Fibroblast of skin of right quadriceps (primary cell): ENCODE measurements around the gene KSR1.
"Not testable (repeated sequence)": the region's sequence is repeated elsewhere in the genome, so short reads cannot be mapped to it uniquely, and the experiment has no call there.

Experiments
- DNase-seq: peaks from one replicate; pipeline ENCODE4 v3.0.0-alpha.2; 2013

The KSR1 gene

GRCh38 chr17:27455914-27456680, at the start of gene KSR1:
Gene KSR1 (plus strand): TSS chr17:27456448. CDS start chr17:27456644, 196 bp downstream.
- DNase-seq: peak; percentile 64

DNA sequence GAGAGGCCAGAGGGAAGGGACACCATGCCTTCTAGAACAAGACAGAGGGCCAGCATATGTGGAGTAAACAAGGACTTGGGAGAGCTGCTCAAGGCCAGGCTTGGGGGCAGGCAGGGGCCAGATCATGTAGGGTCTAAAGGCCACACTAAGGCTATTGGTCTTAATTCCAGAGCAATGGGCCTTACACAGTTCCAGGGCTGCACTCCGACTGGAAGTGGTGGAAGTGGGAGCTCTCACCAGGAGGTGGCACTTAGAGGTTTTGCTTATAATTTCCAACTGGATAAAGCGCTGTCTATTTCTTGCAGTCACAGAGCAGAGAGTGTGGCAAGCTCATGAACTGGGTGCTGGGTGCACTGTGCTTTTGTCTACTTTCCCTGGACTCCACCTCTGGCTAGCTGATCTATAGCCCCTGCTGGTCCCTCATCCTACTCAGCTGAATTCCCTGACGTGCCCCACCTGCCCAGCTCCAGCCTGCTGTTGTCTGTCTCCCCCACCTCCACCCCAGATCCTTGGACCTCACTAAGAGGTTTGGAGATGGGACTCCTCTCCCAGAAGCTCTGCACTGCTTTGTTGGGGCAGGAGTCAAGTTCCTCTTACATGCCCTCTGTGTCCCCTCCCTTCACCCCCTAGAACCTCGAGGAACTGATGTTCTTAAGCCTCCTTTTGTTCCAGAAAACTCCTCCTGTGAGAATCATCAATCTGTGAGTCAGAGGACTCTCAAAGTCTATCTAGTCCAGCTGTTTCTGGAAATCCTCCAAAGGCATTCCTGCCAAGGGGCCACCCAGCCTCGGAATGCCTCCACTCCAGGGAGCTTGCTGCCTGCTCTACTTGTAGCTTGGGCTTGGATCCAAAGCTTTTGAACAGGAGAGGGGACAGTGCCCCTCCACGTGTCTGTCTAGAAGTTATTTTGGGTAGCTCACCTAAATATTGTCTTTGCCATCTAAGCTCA, 48.1 kb upstream of the KSR1 start:
- DNase-seq: peak; percentile 74

- peak; percentile 15 for DNase-seq
These were observed 47.4 kb upstream of the KSR1 start for GRCh38 chr17:27408891-27409290.

GRCh38 chr17:27412158-27412557, 44.1 kb upstream of the KSR1 start:
- DNase-seq: not testable (repeated sequence)

DNA sequence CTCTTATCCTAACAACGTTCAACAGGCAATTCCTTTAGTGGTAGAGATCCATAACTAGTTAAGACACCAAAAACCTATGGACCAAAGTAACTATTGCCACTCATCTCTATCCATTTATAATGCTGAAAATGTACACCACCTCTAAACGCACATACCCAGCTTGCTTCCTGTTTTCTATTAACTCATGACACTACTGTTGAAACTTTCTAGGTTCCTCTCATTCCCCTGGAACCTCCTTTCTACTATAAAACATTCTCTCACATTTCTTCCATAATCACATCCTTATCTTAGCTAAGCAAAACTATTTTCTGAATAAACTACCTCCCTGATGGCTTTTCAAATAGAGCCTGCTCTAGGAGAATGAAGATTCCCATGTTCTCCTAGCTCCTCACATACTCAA, 42.9 kb upstream of the KSR1 start:
- no peak for DNase-seq

- DNase-seq: no peak
These were observed 42.5 kb upstream of the KSR1 start for GRCh38 chr17:27413792-27414191.

- DNase-seq: no peak
These were observed 42.0 kb upstream of the KSR1 start for GRCh38 chr17:27414271-27414670.

- no peak for DNase-seq
These were observed 41.6 kb upstream of the KSR1 start for GRCh38 chr17:27414694-27415093.

GRCh38 chr17:27415120-27415795, 41.0 kb upstream of the KSR1 start:
- no peak for DNase-seq

DNA sequence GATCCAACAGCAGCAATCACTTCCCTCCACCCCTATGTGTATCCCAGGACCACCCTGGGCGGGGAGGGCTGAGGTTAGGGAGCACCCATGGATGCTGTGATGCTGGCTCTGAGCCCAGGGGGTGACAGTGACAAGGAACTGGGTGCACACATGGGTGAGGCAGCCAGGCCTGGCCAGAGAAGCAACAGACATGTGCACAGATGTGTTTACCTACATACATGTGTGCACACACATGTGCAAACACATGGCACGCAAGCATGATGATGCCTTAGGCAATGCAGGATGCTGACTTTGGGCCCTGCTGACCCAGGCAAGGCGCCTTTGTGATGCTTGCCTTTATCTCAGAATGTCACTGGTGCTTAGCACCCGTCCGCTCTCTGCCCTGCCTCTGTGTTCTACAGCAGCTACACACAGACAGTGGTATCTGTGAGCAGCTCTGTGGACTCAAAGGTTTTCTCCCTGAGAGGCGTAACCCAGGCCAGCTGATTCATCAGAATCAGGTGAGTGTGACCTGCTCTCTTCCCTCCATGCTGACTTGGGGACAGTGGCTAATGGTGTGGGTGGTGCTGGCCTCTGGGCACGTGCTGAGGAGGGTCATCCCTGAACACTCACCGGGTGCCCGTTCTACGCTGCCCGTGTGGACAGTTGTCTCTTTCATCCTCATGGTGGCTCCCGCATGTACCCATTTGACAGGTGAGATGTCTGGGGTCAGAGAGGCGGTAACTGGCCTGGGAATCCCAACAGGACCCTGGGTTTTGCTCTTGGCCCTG, 38.5 kb upstream of the KSR1 start:
- no peak for DNase-seq

- no peak for DNase-seq
These were observed 38.0 kb upstream of the KSR1 start for GRCh38 chr17:27418366-27418615.

DNA sequence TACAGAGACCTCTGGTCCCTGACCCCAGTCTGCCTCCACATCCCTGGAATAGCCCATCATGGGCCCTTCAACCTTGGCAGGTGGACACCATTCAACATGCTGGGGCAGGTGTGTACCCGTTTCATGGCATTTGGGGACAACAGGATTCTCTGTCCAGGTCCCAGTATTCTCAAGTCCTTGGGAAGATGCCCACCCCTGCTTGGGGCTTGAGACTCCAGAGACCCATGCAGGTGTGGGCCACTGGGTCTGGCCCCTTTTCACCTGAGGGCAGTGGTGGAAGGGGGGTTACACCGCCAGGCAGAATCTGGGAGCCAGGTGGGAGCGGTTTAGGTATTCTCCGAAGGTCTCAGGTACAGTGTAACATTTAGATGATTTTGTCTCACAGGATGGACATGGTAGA, 37.1 kb upstream of the KSR1 start:
- DNase-seq: no peak

- DNase-seq: no peak
These were observed 35.9 kb upstream of the KSR1 start for GRCh38 chr17:27420211-27420950.

DNA sequence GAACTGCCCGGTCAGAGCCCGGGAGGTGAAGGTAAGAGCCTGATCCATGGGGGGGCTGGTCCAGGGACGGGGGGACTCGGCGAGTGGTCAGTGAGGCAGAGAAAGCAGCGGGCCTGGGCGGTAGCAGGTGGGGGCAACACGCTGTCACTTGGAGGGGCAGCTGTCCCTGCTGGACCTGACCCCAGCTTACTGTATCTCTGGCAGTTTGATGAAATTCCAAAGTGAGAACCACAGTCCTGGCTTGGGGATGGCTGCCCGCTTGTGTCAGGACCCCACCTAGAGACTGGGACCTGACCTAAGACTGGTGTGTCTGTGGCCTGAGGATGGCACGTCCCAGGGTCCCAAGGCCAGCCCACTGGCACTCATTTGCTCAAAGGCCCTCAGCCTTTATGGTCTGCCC, 35.1 kb upstream of the KSR1 start:
- no peak for DNase-seq

DNA sequence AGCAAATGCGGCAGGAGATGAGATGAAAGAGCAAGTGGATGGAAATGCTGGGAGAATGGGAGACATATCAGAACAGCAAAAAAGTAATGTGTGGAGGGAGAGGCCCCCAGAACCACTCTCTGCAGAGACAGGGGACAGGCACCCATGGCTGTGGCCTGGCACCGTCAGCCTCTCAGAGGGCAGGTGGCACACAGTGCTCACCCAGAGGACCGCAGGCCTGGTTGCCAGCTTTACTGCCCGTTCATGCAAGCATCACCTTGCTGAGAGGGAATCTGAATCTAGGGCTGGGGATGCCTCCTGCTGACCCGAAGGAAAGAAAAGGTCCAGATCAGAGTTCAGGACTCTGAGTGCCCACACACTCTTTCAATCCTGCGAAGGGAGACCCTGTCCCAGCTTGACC, 34.6 kb upstream of the KSR1 start:
- DNase-seq: not testable (repeated sequence)

DNA sequence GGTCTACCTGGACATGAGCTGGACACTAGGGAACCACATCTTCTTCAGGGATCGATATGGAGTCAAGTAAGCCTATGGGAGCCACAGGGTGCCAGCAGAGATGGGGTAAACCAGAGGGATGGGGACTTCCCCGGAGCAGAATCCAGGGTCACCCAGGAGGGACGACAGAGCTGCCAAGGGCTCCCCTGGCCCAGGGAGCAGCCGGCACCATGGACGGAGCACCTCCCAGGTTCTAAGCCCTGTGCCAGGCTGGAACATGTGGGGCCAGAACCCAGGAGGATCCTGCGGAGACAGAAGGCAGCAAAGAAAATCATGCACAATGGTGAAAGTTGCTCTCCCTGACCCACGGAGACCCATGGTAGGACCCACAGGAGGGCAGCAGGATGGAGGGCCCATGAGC, 33.6 kb upstream of the KSR1 start:
- no peak for DNase-seq

DNA sequence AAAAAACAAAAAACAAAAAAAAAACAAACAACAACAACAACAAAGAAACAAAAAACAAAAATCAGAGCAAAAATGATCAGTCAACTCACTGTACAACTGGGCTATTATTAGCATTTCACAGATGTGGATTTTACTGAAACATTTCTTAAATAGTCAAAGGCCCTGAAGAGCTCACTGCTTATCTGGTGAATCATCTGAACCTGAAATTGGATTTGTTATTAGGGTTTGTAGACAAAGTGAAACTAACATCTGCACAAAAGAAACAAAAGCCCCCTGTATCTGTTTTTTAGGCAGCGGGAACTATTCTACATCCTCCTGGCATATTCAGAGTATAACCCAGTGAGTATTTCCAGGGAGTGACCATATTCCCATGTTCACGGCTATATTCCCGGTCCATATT, 32.6 kb upstream of the KSR1 start:
- no peak for DNase-seq

DNA sequence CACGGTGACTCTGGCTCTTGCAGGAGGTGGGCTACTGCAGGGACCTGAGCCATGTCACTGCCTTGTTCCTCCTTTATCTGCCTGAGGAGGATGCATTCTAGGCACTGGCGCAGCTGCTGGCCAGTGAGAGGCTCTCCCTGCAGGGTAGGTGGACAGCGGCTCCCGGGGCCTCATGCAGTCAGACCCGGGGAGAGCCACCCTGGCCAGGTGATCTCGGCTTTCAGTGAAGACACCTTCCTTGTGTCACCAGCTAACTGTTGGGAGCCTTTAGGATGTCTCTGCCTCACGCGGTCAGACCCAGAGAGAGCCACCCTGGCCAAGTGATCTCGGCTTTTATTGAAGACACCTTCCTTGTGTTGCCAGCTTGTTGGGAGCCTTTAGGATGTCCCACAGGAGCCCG, 31.7 kb upstream of the KSR1 start:
- no peak for DNase-seq

DNA sequence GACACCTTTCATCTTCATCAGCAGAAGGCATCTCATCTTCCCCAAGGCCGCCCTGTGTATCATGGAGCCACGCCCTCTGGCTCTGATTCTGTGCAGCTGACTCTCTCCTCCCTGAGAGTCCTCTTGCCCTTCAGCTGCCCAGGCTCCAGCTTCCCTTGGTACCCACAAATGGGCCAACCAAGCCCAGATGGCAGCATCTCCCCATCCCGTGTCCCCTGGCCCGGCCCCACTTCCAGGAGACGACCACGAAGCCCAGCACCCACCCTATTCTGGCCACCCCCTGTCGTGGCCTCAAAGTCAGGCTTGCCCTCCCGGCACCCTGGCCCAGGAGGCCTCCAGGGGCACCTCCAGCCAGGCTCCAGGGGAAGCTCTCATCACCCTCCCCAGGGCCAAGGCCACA, 31.3 kb upstream of the KSR1 start:
- DNase-seq: no peak

DNA sequence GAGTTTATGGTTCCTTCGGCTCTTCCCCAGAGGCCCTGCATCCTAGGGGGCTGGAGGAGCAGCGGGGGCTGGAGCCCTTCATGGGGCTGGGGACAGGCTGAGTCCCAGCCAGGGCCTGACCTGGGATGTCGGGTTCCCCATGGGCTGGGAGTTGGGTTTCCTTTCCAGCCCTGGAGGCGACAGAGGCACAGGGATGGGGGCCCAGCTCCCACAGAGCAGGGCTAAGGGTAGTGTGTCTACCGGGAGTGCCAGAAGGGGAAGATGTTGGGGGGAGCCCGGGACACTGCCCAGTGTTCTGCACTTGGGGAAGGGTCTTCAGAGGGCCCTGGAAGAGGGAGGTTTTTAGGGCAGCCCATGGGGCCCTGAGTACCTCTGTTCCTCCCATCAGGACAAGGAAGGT, 30.7 kb upstream of the KSR1 start:
- not testable (repeated sequence) for DNase-seq

GRCh38 chr17:27425991-27426390, 30.3 kb upstream of the KSR1 start:
- DNase-seq: no peak

- not testable (repeated sequence) for DNase-seq
These were observed 29.8 kb upstream of the KSR1 start for GRCh38 chr17:27426471-27426870.
